WERI-Rb-1 (cell line): Measurements from ENCODE around the gene ERVK3-1.
"Not testable (repeated sequence)": the region's sequence is repeated elsewhere in the genome, so short reads cannot be mapped to it uniquely, and the experiment has no call there.

Experiments used
- DNase-seq: peaks from one replicate; pipeline ENCODE4 v3.0.0-alpha.2; 2020
- H3K27ac ChIP-seq: fragments of 250-450 bp; sonication (Bioruptor Pico); 2 replicates; pipeline ENCODE4 v1.5.1; 2020; ENCODE audit warnings: mild to moderate bottlenecking, moderate library complexity
- H3K27me3 ChIP-seq: fragments of 250-450 bp; sonication (Bioruptor Pico); 2 replicates; pipeline ENCODE4 v1.5.1; 2021; ENCODE audit warnings: mild to moderate bottlenecking, low read depth, moderate library complexity; ENCODE audit not compliant: insufficient read depth, severe bottlenecking
- H3K36me3 ChIP-seq: fragments of 250-450 bp; sonication (Bioruptor Pico); 2 replicates; pipeline ENCODE4 v1.5.1; 2020; ENCODE audit warnings: mild to moderate bottlenecking, moderate library complexity
- H3K4me3 ChIP-seq: 2 replicates; pipeline ENCODE4 v1.5.1; 2011; ENCODE audit warnings: low read depth, mild to moderate bottlenecking, control low read depth, low read length
- H3K9me3 ChIP-seq: fragments of 250-450 bp; sonication (Bioruptor Pico); 2 replicates; pipeline ENCODE4 v1.5.1; 2021; ENCODE audit warnings: mild to moderate bottlenecking, moderate library complexity; ENCODE audit not compliant: severe bottlenecking
- TF ChIP-seq, protein P1 (sequence below): IDR thresholded peaks from 2 replicates; pipeline ENCODE4 v1.5.1; 2011; ENCODE audit warnings: low read depth, mild to moderate bottlenecking, control low read depth, inconsistent platforms, low read length

Gene ERVK3-1

GRCh38 chr19:58338825-58339558 is 33.8 kb downstream of the ERVK3-1 start:
- no peaks in the 10 kb centered on the region for H3K9me3 ChIP-seq
- H3K36me3 ChIP-seq = peaks cover 27% of the 10 kb centered on the region
- H3K27me3 ChIP-seq = no peaks in the 10 kb centered on the region
- TF ChIP-seq, protein P1, sequence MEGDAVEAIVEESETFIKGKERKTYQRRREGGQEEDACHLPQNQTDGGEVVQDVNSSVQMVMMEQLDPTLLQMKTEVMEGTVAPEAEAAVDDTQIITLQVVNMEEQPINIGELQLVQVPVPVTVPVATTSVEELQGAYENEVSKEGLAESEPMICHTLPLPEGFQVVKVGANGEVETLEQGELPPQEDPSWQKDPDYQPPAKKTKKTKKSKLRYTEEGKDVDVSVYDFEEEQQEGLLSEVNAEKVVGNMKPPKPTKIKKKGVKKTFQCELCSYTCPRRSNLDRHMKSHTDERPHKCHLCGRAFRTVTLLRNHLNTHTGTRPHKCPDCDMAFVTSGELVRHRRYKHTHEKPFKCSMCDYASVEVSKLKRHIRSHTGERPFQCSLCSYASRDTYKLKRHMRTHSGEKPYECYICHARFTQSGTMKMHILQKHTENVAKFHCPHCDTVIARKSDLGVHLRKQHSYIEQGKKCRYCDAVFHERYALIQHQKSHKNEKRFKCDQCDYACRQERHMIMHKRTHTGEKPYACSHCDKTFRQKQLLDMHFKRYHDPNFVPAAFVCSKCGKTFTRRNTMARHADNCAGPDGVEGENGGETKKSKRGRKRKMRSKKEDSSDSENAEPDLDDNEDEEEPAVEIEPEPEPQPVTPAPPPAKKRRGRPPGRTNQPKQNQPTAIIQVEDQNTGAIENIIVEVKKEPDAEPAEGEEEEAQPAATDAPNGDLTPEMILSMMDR = peak; percentile 44
- DNase-seq = peak; percentile 44
- no peak overlapping the region for H3K4me3 ChIP-seq
- H3K27ac ChIP-seq = no peak overlapping the region

DNA sequence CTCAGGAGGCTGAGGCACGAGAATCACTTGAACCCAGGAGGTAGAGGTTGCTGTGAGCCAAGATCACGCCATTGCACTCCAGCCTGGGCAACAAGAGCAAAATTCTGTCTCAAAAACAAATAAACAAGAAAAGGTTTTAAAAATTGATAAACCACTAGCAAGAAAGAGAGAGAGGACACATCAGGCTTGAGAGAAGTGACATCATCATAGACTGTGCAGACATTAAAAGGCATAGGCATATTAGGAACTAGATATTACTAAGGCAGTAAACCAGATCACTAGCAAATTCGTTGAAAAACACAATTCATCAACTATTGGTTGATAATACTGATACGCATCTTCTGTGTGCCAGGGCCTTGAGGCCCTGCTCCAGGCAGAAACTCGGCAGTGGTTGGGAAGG is 40.4 kb downstream of the ERVK3-1 start:
- no peaks in the 10 kb centered on the region for H3K9me3 ChIP-seq
- TF ChIP-seq, protein P1 = no peak
- no peaks in the 10 kb centered on the region for H3K27me3 ChIP-seq
- 0 out of 2 replicates have a peak, but pooled peaks cover 5% of the 10 kb centered on the region for H3K36me3 ChIP-seq
- no peak for DNase-seq
- H3K4me3 ChIP-seq = no peak overlapping the region
- no peak overlapping the region for H3K27ac ChIP-seq

GRCh38 chr19:58346961-58347929 is 42.1 kb downstream of the ERVK3-1 start:
- H3K27me3 ChIP-seq = no peaks in the 10 kb centered on the region
- peak overlapping the region; percentile 61 for H3K27ac ChIP-seq
- TF ChIP-seq, protein P1 = no peak
- peak; percentile 75 for DNase-seq
- no peaks in the 10 kb centered on the region for H3K9me3 ChIP-seq
- no peaks in the 10 kb centered on the region; the same call in none of the 2 replicates for H3K36me3 ChIP-seq
- peak overlapping the region; percentile 79 for H3K4me3 ChIP-seq

DNA sequence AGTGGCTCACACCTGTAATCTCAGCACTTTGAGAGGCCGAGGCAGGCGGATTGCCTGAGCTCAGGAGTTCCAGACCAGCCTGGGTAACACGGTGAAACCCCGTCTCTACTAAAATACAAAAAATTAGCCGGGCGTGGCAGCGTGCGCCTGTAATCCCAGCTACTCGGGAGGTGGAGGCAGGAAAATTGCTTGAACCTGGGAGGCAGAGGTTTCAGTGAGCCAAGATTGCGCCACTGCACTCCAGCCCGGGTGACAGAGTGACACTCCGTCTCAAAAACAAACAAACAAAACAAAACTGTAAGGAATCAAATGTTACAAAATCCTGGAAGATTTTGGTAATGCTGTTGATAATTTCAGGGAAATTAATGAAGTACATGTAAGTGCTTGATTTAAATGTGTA is 42.9 kb downstream of the ERVK3-1 start:
- Histone ChIP-seq H3K27ac (peak overlapping the region; percentile 61), H3K4me3 (peak overlapping the region; percentile 79)
- not testable (repeated sequence) for H3K36me3 ChIP-seq, H3K9me3 ChIP-seq, DNase-seq, H3K27me3 ChIP-seq

DNA sequence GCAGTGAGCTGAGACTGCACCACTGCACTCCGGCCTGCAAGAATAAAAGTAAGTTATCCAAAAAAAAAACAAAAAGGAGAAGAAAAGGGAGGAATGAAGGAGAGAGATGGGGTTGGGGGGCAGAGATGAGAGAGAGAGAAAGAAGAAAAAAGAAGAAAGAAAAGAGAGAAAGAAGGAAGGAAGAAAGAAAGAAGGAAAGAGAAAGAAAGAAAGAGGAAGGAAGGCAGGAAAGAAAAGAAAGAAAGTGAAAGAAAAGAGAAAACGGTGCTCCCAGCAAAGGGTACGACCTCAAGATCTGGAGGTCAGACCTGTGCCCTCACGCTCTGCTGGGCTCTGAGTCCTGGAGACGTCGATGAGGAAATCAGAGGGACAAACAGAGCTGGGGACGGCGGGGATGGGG is 44.4 kb downstream of the ERVK3-1 start:
- no peaks in the 10 kb centered on the region for H3K27me3 ChIP-seq

More for the DNA sequence above, 44.4 kb downstream of the ERVK3-1 start:
- no peaks in the 10 kb centered on the region; the same call in none of the 2 replicates for H3K36me3 ChIP-seq
- no peaks in the 10 kb centered on the region for H3K9me3 ChIP-seq
- DNase-seq = no peak
- H3K27ac ChIP-seq = no peak overlapping the region
- TF ChIP-seq, protein P1 = no peak
- no peak overlapping the region for H3K4me3 ChIP-seq
